HEK293 (cell line): Measurements from ENCODE around the gene CAMK1G.

Experiments used
- CTCF ChIA-PET: fragments of 350-600 bp; formaldehyde crosslinking; extraction: SDS; loops from one replicate; lab custom pipeline; 2021; ENCODE audit warnings: antibody characterized with exemption; lab: Yijun Ruan, JAX
- POLR2A ChIA-PET: fragments of 300-600 bp; formaldehyde crosslinking; extraction: SDS; loops from one replicate; lab custom pipeline; 2020; ENCODE audit warnings: antibody characterized with exemption, inconsistent platforms; lab: Yijun Ruan, JAX
- H3K27ac ChIP-seq: fragments of 200-500 bp; sonication (Bioruptor generic); 2 replicates; pipeline ENCODE4 v1.5.1; 2014; ENCODE audit warnings: low read depth, low read length, control low read depth, inconsistent platforms; ENCODE audit errors: extremely low read depth
- H3K36me3 ChIP-seq, 2 experiments: fragments of 200-500 bp in 1 of 2; sonication (Bioruptor generic) in 1 of 2; 1 replicate in 1 of 2; 2 replicates in 1 of 2; pipeline ENCODE4 v1.5.1; 2014 to 2017; ENCODE audit warnings: inconsistent platforms in 2 of 2, low read length in 2 of 2; ENCODE audit not compliant: control insufficient read depth in 2 of 2, insufficient read depth in 1 of 2
- H3K4me1 ChIP-seq: fragments of 200-500 bp; sonication (Bioruptor generic); 2 replicates; pipeline ENCODE4 v1.5.1; 2014; ENCODE audit warnings: mild to moderate bottlenecking, low read length, inconsistent platforms; ENCODE audit not compliant: control insufficient read depth, insufficient read depth
- H3K4me3 ChIP-seq: 2 replicates; pipeline ENCODE4 v1.5.1; 2011; ENCODE audit warnings: low read depth, mild to moderate bottlenecking, control low read depth, low read length, moderate library complexity
- H3K9me3 ChIP-seq: fragments of 200-500 bp; sonication (Bioruptor generic); 2 replicates; pipeline ENCODE4 v1.5.1; 2014; ENCODE audit warnings: low read depth, low read length, inconsistent platforms; ENCODE audit not compliant: control insufficient read depth, insufficient read depth
- MZF1 ChIP-seq: fragments of 450-650 bp; formaldehyde crosslinking; IDR thresholded peaks from 2 replicates; pipeline ENCODE4 v1.5.1; 2017; ENCODE audit warnings: missing biosample characterization, missing genetic modification characterization, borderline replicate concordance
- PATZ1 ChIP-seq: fragments of 450-650 bp; formaldehyde crosslinking; IDR thresholded peaks from 2 replicates; pipeline ENCODE4 v1.5.1; 2016; ENCODE audit warnings: missing biosample characterization, missing genetic modification characterization
- PRDM10 ChIP-seq: fragments of 450-650 bp; formaldehyde crosslinking; IDR thresholded peaks from 2 replicates; pipeline ENCODE4 v1.5.1; 2016; ENCODE audit warnings: missing biosample characterization, missing genetic modification characterization
- SP2 ChIP-seq: fragments of 450-650 bp; formaldehyde crosslinking; IDR thresholded peaks from 2 replicates; pipeline ENCODE4 v1.5.1; 2016; ENCODE audit warnings: missing biosample characterization, missing genetic modification characterization
- ZBTB11 ChIP-seq: fragments of 450-650 bp; formaldehyde crosslinking; conservative IDR thresholded peaks from 2 replicates; pipeline ENCODE4 v1.5.1; 2016; ENCODE audit warnings: low read depth, missing biosample characterization, missing genetic modification characterization
- ZBTB6 ChIP-seq: fragments of 450-650 bp; formaldehyde crosslinking; IDR thresholded peaks from 2 replicates; pipeline ENCODE4 v1.5.1; 2017; ENCODE audit warnings: missing biosample characterization, missing genetic modification characterization
- ZNF366 ChIP-seq: fragments of 450-650 bp; formaldehyde crosslinking; conservative IDR thresholded peaks from 2 replicates; pipeline ENCODE4 v1.5.1; 2016; ENCODE audit warnings: missing biosample characterization, missing genetic modification characterization
- ZNF449 ChIP-seq: fragments of 450-650 bp; formaldehyde crosslinking; IDR thresholded peaks from 2 replicates; pipeline ENCODE4 v1.5.1; 2017; ENCODE audit warnings: missing biosample characterization, mild to moderate bottlenecking, missing genetic modification characterization, moderate library complexity
- ZNF488 ChIP-seq: fragments of 450-650 bp; formaldehyde crosslinking; IDR thresholded peaks from 2 replicates; pipeline ENCODE4 v1.5.1; 2016; ENCODE audit warnings: missing biosample characterization, missing genetic modification characterization
- ZNF510 ChIP-seq: fragments of 450-650 bp; formaldehyde crosslinking; IDR thresholded peaks from 2 replicates; pipeline ENCODE4 v1.5.1; 2018; ENCODE audit warnings: mild to moderate bottlenecking, missing genetic modification characterization, missing biosample characterization; ENCODE audit not compliant: insufficient replicate concordance
- ZNF548 ChIP-seq: fragments of 450-650 bp; formaldehyde crosslinking; IDR thresholded peaks from 2 replicates; pipeline ENCODE4 v1.5.1; 2016; ENCODE audit warnings: missing biosample characterization, missing genetic modification characterization
- ZNF624 ChIP-seq: fragments of 450-650 bp; formaldehyde crosslinking; IDR thresholded peaks from 2 replicates; pipeline ENCODE4 v1.5.1; 2017; ENCODE audit warnings: missing biosample characterization, missing genetic modification characterization
- ZNF645 ChIP-seq: fragments of 450-650 bp; formaldehyde crosslinking; IDR thresholded peaks from 2 replicates; pipeline ENCODE4; 2016; ENCODE audit warnings: missing biosample characterization, missing genetic modification characterization
- ZNF701 ChIP-seq: fragments of 450-650 bp; formaldehyde crosslinking; IDR thresholded peaks from 2 replicates; pipeline ENCODE4 v1.5.1; 2016; ENCODE audit warnings: missing biosample characterization, missing genetic modification characterization

The CAMK1G gene

GRCh38 chr1:209653915-209654351 lies 70.4 kb downstream of the CAMK1G start:
- ChIA-PET CTCF (interaction anchor here (0.5 to 2.4 kb wide), 8 partner anchors 25 to 84 kb away, joined by 3 to 10 read pairs (median 4); no protein-coding TSS in a partner anchor), POLR2A (no interaction called here)
- no peaks in the 10 kb centered on the region for H3K36me3 ChIP-seq
- no peak overlapping the region for H3K27ac ChIP-seq
- peaks cover 13% of the 10 kb centered on the region for H3K4me1 ChIP-seq
- no peaks in the 10 kb centered on the region for H3K9me3 ChIP-seq
- TF ChIP-seq ZBTB11 (tag by site-specific recombination) (no peak), ZNF645 (tag by site-specific recombination) (no peak), ZNF366 (no peak), SP2 (tag by site-specific recombination) (no peak), MZF1 (tag by site-specific recombination) (no peak), ZNF624 (no peak), ZNF510 (tag by site-specific recombination) (no peak), ZNF488 (no peak)
- H3K4me3 ChIP-seq = no peak overlapping the region

- H3K27ac ChIP-seq = no peak overlapping the region
- peaks cover 12% of the 10 kb centered on the region for H3K4me1 ChIP-seq
- POLR2A ChIA-PET = no interaction called here
- CTCF ChIA-PET = interaction anchor here (0.5 kb wide), 1 partner anchor 28 kb away, joined by 3 read pairs; no protein-coding TSS in a partner anchor
- no peaks in the 10 kb centered on the region for H3K9me3 ChIP-seq
- H3K36me3 ChIP-seq = no peaks in the 10 kb centered on the region
- no peak overlapping the region for H3K4me3 ChIP-seq
- TF ChIP-seq ZNF548 = no peak
- TF ChIP-seq PRDM10 (tag by site-specific recombination) = no peak
- no peak for TF ChIP-seq ZBTB11 (tag by site-specific recombination)
- no peak for TF ChIP-seq ZNF449 (tag by site-specific recombination)
- TF ChIP-seq ZBTB6 (tag by site-specific recombination) = no peak
- no peak for TF ChIP-seq ZNF701 (tag by site-specific recombination)
- TF ChIP-seq PATZ1 (tag by site-specific recombination) = no peak
Observed at GRCh38 chr1:209655411-209656231, 72.1 kb downstream of the CAMK1G start.
